ENCODE measurements around the gene XYLT1. TPM values are rescaled to one million over a fixed set of nuclear protein-coding genes. Genes with fewer than 3 reads are reported as not detected.

The XYLT1 gene
- polyA plus RNA-seq, 1 of the 3 experiments (the other 2 are of a cell fraction): 17.6 TPM

DNA sequence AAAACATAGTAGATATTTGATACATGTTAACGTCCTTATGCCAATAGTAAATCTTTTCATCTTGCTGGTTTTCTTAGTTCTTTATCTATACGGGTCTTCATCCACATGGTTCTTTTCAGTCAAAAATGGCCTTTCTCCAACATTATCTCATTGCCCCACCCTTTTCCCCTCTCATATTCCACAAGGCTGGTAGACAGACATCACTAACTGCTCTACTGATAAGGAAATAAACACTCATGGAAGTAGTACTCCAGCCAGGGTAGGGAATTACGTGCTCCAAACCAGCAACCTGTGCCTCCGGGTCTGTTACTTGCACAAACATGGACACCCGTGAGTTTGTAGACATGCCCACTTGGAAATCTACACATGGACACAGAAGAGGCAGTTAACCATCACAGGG lies 141.4 kb downstream of the XYLT1 start:
- Histone ChIP-seq H3K27ac (ENCODE audit: low read depth in 2 of 2, low read length in 1 of 2) (peak overlapping the region in 1 of 2 experiments; percentile 84; a peak in 2 of 4 replicates), H3F3A (replicated peaks; ENCODE audit: insufficient read depth) (peaks cover 22% of the 10 kb centered on the region), H3K4me3 (ENCODE audit: low read depth in 2 of 2, low read length in 1 of 2) (no peak overlapping the region), H4K20me1 (ENCODE audit: insufficient read depth) (peaks cover 95% of the 10 kb centered on the region), H2AFZ (ENCODE audit: low read depth) (no peak overlapping the region), H3K36me3 (replicated peaks in 1 of 2; ENCODE audit: control insufficient read depth in 1 of 2, insufficient read depth in 2 of 2, low read length in 1 of 2) (peaks cover 0 to 3% of the 10 kb centered on the region in 2 experiments), H3K4me2 (no peak overlapping the region), H3K9ac (no peak overlapping the region), H3K4me1 (ENCODE audit: control insufficient read depth in 1 of 2, insufficient read depth in 2 of 2, low read depth in 1 of 2, low read length in 1 of 2) (peaks cover 0 to 28% of the 10 kb centered on the region in 2 experiments; a peak in 2 of 4 replicates), H3K9me3 (no peaks in the 10 kb centered on the region), H3K79me2 (ENCODE audit: insufficient read depth) (peaks cover 98% of the 10 kb centered on the region), H3K27me3 (ENCODE audit: insufficient read depth) (no peaks in the 10 kb centered on the region), H3K9me2 (no peaks in the 10 kb centered on the region)
- WGBS (ENCODE audit: low lambda C conversion rate): 84% methylated on average over 5 of the region's 5 CpGs
- ChIA-PET POLR2A (interaction anchor here (1.0 kb wide), 1 partner anchor 17 kb away, joined by 3 read pairs; no protein-coding TSS in a partner anchor), CTCF (interaction anchor here (0.7 to 1.6 kb wide), 2 partner anchors 138 to 139 kb away, joined by 3 to 6 read pairs; no protein-coding TSS in a partner anchor)
- no peak for DNase-seq
- TF ChIP-seq GATA2 (CRISPR knock-in tag; IDR thresholded peaks at IDR 0.05) (peak; percentile 52), JUND (IDR thresholded peaks at IDR 0.05) (no peak), RAD21 (IDR thresholded peaks at IDR 0.05; ENCODE audit: low read length) (no peak), POLR2AphosphoS5 (IDR thresholded peaks at IDR 0.05; ENCODE audit: low read depth, low read length) (no peak)

DNA sequence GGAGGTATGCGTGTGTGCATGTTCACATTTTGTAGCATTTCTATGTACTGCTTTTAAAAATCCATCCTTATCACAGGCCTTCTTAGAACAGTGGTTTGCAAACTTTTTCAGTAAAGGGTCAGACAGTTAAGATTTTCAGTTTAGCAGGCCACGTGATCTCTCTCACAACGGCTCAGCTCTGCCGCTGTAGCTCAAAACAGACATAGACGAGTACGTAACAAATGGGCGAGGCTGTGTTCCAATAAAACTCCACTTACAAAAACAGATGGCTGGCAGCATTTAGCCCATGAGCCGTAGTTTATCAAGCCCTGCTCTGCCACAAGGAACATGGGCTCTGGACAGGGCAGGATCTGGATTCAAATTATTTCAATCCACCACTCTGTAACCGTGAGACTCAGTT lies 141.8 kb downstream of the XYLT1 start:
- no peak overlapping the region for H3K9ac ChIP-seq
- ChIA-PET POLR2A (interaction anchor here (1.0 kb wide), 1 partner anchor 16 kb away, joined by 3 read pairs; no protein-coding TSS in a partner anchor), CTCF (interaction anchor here (1.6 kb wide), 2 partner anchors 31 to 140 kb away, joined by 3 to 6 read pairs; no protein-coding TSS in a partner anchor)
- TF ChIP-seq CHD2 (IDR thresholded peaks at IDR 0.05; ENCODE audit: low read length, partially characterized antibody): no peak
- TF ChIP-seq MXI1 (IDR thresholded peaks at IDR 0.05; ENCODE audit: low read depth, low read length): peak; percentile 42; the same call in 1 of the 2 replicates
- H3K27ac ChIP-seq (ENCODE audit: low read depth in 2 of 2, low read length in 1 of 2): peak overlapping the region in 1 of 2 experiments; percentile 84; a peak in 2 of 4 replicates
- peaks cover 0 to 31% of the 10 kb centered on the region in 2 experiments; a peak in 2 of 4 replicates for H3K4me1 ChIP-seq (ENCODE audit: control insufficient read depth in 1 of 2, insufficient read depth in 2 of 2, low read depth in 1 of 2, low read length in 1 of 2)
- H3K27me3 ChIP-seq (ENCODE audit: insufficient read depth): no peaks in the 10 kb centered on the region
- H3K4me2 ChIP-seq: no peak overlapping the region
- H3F3A ChIP-seq (replicated peaks; ENCODE audit: insufficient read depth): peaks cover 22% of the 10 kb centered on the region
- H3K4me3 ChIP-seq (ENCODE audit: low read depth in 2 of 2, low read length in 1 of 2): no peak overlapping the region
- peak; percentile 63 for DNase-seq
- H4K20me1 ChIP-seq (ENCODE audit: insufficient read depth): peaks cover 95% of the 10 kb centered on the region
- H2AFZ ChIP-seq (ENCODE audit: low read depth): no peak overlapping the region
- H3K36me3 ChIP-seq (replicated peaks in 1 of 2; ENCODE audit: control insufficient read depth in 1 of 2, insufficient read depth in 2 of 2, low read length in 1 of 2): peaks cover 0 to 5% of the 10 kb centered on the region in 2 experiments
- peaks cover 98% of the 10 kb centered on the region for H3K79me2 ChIP-seq (ENCODE audit: insufficient read depth)
- no peaks in the 10 kb centered on the region for H3K9me3 ChIP-seq
- no peaks in the 10 kb centered on the region for H3K9me2 ChIP-seq
- 77% methylated on average over 9 of the region's 9 CpGs for WGBS (ENCODE audit: low lambda C conversion rate)

DNA sequence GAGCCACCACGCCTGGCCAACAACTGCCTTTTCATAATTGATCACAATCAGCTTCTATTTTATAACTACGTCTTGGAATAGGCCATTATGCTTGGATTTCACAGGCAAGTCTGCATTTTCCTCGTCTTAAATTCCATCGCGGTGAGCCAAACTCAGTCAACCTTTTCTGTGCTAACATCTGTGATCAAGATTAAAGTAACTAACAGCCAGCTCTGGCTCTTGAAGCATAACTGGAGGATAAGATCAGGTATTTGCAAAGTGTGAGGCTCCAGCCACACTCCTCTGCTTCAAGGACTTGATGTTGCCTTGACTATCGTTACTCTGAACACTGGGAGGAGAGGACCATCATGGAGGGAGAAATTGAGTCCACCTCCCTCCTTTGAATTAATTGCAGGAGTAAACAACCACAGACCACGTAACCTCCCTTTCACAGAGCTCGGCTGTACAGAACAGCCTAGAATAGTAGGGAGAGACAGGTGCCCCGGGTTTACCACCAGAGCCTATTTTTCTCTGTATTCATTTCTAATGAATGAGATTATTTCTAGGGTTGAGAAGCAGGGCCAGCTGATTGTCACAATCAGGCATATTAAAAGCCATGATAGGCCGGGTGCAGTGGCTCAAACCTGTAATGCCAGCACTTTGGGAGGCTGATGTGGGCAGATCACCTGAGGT lies 143.0 kb downstream of the XYLT1 start:
- no peak overlapping the region for H3K4me3 ChIP-seq (ENCODE audit: low read depth in 2 of 2, low read length in 1 of 2)
- H3K27ac ChIP-seq (ENCODE audit: low read depth in 2 of 2, low read length in 1 of 2): no peak overlapping the region; a peak in 1 of 4 replicates
- H4K20me1 ChIP-seq (ENCODE audit: insufficient read depth): peaks cover 97% of the 10 kb centered on the region
- POLR2A ChIA-PET: no interaction called here
- no peak overlapping the region for H2AFZ ChIP-seq (ENCODE audit: low read depth)
- WGBS (ENCODE audit: low lambda C conversion rate): 89% methylated on average over 10 of the region's 10 CpGs
- TF ChIP-seq FOSL2 (IDR thresholded peaks at IDR 0.05; ENCODE audit: borderline replicate concordance, low read depth) (no peak), GABPA (IDR thresholded peaks at IDR 0.05; ENCODE audit: low read depth) (no peak), CHD2 (IDR thresholded peaks at IDR 0.05; ENCODE audit: low read length, partially characterized antibody) (no peak)
- H3K4me2 ChIP-seq: no peak overlapping the region
- H3F3A ChIP-seq (replicated peaks; ENCODE audit: insufficient read depth): peaks cover 17% of the 10 kb centered on the region
- peaks cover 0 to 8% of the 10 kb centered on the region in 2 experiments for H3K36me3 ChIP-seq (replicated peaks in 1 of 2; ENCODE audit: control insufficient read depth in 1 of 2, insufficient read depth in 2 of 2, low read length in 1 of 2)
- H3K4me1 ChIP-seq (ENCODE audit: control insufficient read depth in 1 of 2, insufficient read depth in 2 of 2, low read depth in 1 of 2, low read length in 1 of 2): peaks cover 0 to 42% of the 10 kb centered on the region in 2 experiments; a peak in 2 of 4 replicates
- CTCF ChIA-PET: interaction anchor here (1.6 kb wide), 1 partner anchor 32 kb away, joined by 3 read pairs; no protein-coding TSS in a partner anchor
- H3K9me3 ChIP-seq: no peaks in the 10 kb centered on the region
- H3K79me2 ChIP-seq (ENCODE audit: insufficient read depth): peaks cover 98% of the 10 kb centered on the region
- DNase-seq: no peak
- no peaks in the 10 kb centered on the region for H3K27me3 ChIP-seq (ENCODE audit: insufficient read depth)
- no peaks in the 10 kb centered on the region for H3K9me2 ChIP-seq
- H3K9ac ChIP-seq: no peak overlapping the region

Measured in SK-N-SH (cell line).